GM12878 (cell line): Measurements from ENCODE around the gene CHCT1. TPM values are rescaled to one million over a fixed set of nuclear protein-coding genes. Genes with fewer than 3 reads are reported as not detected.
"Not testable (repeated sequence)": the region's sequence is repeated elsewhere in the genome, so short reads cannot be mapped to it uniquely, and the experiment has no call there.

Experiments
- ATAC-seq: fragments of 200-7000 bp; cut with Tn5 transposase; 3 replicates; pipeline ENCODE4 v1.9.1; 2020; ENCODE audit warnings: mild to moderate bottlenecking, moderate library complexity
- BruUV-seq: library from RNA; stranded (reverse); fragments of 400-500 nt; replicated peaks from 2 replicates; lab custom pipeline; 2021; lab: Mats Ljungman, UMichigan
- CTCF ChIA-PET: fragments of 300-600 bp; sonication (Branson Sonifier 250); formaldehyde crosslinking; extraction: SDS; loops from one replicate; lab custom pipeline; 2021; ENCODE audit warnings: inconsistent platforms; lab: Yijun Ruan, JAX
- POLR2A ChIA-PET: fragments of 350-600 bp; formaldehyde crosslinking; extraction: SDS; loops from one replicate; lab custom pipeline; 2021; ENCODE audit warnings: inconsistent platforms; lab: Charles Lee
- RAD21 ChIA-PET: fragments of 300-600 bp; sonication (Branson Sonifier 250); formaldehyde crosslinking; loops from one replicate; lab custom pipeline; 2023; ENCODE audit warnings: antibody characterized with exemption; ENCODE audit not compliant: unreplicated experiment; lab: Charles Lee
- SMC1A ChIA-PET: fragments of 300-600 bp; sonication (Branson Sonifier 250); formaldehyde crosslinking; loops from one replicate; lab custom pipeline; 2023; ENCODE audit not compliant: unreplicated experiment, uncharacterized antibody; lab: Charles Lee
- DNase-seq: peaks from one replicate; pipeline ENCODE4 v3.0.0-alpha.2; 2011; ENCODE audit warnings: low read depth, low spot score
- FAIRE-seq: peaks from 3 replicates; lab custom pipeline; 2011; peaks lifted over from hg19 to GRCh38; lab: Jason Lieb, UNC
- H2AFZ ChIP-seq: 2 replicates; pipeline ENCODE4 v1.6.0; 2011; ENCODE audit warnings: low read depth, low read length, control low read depth; ENCODE audit not compliant: control insufficient read depth
- H3K27ac ChIP-seq: 2 replicates; pipeline ENCODE4 v1.5.1; 2011; ENCODE audit warnings: control low read depth; ENCODE audit not compliant: control insufficient read depth, insufficient read depth
- H3K27me3 ChIP-seq, 2 experiments: replicated peaks in 1 of 2; 2 replicates each; pipeline versions ENCODE4 v1.6.0 to v1.6.1; 2011; ENCODE audit warnings: low read length in 1 of 2; ENCODE audit not compliant: control insufficient read depth in 2 of 2, insufficient read depth in 2 of 2
- H3K36me3 ChIP-seq, 2 experiments: 2 replicates each; pipeline ENCODE4 v1.5.1; 2011; ENCODE audit warnings: low read length in 1 of 2; ENCODE audit not compliant: control insufficient read depth in 2 of 2, insufficient read depth in 2 of 2
- H3K4me1 ChIP-seq: 2 replicates; pipeline ENCODE4 v1.6.1; 2011; ENCODE audit warnings: mild to moderate bottlenecking, low read length, moderate library complexity, mixed read lengths; ENCODE audit not compliant: control insufficient read depth, insufficient read depth
- H3K4me2 ChIP-seq: 2 replicates; pipeline ENCODE4 v1.6.0; 2011; ENCODE audit warnings: control low read depth; ENCODE audit not compliant: control insufficient read depth, insufficient read depth
- H3K4me3 ChIP-seq: fragments of 200-600 bp; sonication (generic); 2 replicates; pipeline ENCODE4 v1.5.1; 2016
- H3K79me2 ChIP-seq: 2 replicates; pipeline ENCODE4 v1.6.0; 2011; ENCODE audit warnings: low read length; ENCODE audit not compliant: control insufficient read depth, insufficient read depth
- H3K9ac ChIP-seq: 2 replicates; pipeline ENCODE4 v1.8.0; 2011; ENCODE audit warnings: low read length, control low read depth, mixed read lengths; ENCODE audit not compliant: control insufficient read depth, insufficient read depth
- H3K9me3 ChIP-seq: replicated peaks from 3 replicates; pipeline ENCODE4 v1.5.1; 2011; ENCODE audit warnings: mild to moderate bottlenecking, low read length; ENCODE audit not compliant: control insufficient read depth, insufficient read depth
- H4K20me1 ChIP-seq: 2 replicates; pipeline ENCODE4 v1.6.0; 2011; ENCODE audit not compliant: control insufficient read depth, insufficient read depth
- ETV6 ChIP-seq, 2 experiments: fragments of 450-650 bp in 1 of 2; IDR thresholded peaks in 1 of 2; conservative IDR thresholded peaks in 1 of 2; 2 replicates each; pipeline ENCODE4 v1.6.1; 2014; ENCODE audit warnings: antibody characterized with exemption in 1 of 2, borderline replicate concordance in 1 of 2, low read depth in 1 of 2, mild to moderate bottlenecking in 1 of 2, moderate library complexity in 1 of 2
- NFXL1 ChIP-seq: fragments of 450-650 bp; IDR thresholded peaks from 2 replicates; pipeline ENCODE4 v1.6.1; 2017; ENCODE audit warnings: antibody characterized with exemption, mild to moderate bottlenecking, borderline replicate concordance
- WGBS: methylation state at CpG from one replicate; pipeline ENCODE4 v1.1.6; 2016; ENCODE audit warnings: low lambda C conversion rate; ENCODE audit not compliant: insufficient replicate concordance, insufficient coverage; ENCODE audit errors: missing lambda C conversion rate; 5-methylcytosine and 5-hydroxymethylcytosine counted together
- in situ Hi-C: fragments of 300-500 bp; cut with MboI; formaldehyde crosslinking; loops from 9 replicates; pipeline ENCODE4 v1.14.3; 2018; ENCODE audit warnings: mixed read lengths
- intact Hi-C: fragments of 100-400 bp; cut with micrococcal nuclease; formaldehyde crosslinking; loops from one replicate; pipeline ENCODE4 v1.14.2; 2022; ENCODE audit not compliant: unreplicated experiment
- polyA plus RNA-seq, 11 experiments: library from polyadenylated mRNA; depleted of rRNA in 4 of 11; unstranded in 6 of 11; stranded (reverse) in 5 of 11; fragments of >200 nt; fragmentation: Nextera tagmentation in 4 of 11; fragmentation: Illumina TruSeq in 1 of 11; extraction: Ambion mirVana in 4 of 11; extraction: Trizol in 1 of 11; gene quantifications; 1 replicate in 1 of 11; 2 replicates in 10 of 11; pipeline versions ENCODE4 v1.2.1 to v1.2.3, GENCODE V29; 2011 to 2016; ENCODE audit warnings: inconsistent platforms in 2 of 11, missing spikeins in 2 of 11, low read depth in 1 of 11
- total RNA-seq, 4 experiments: library from RNA; depleted of rRNA in 3 of 4; stranded (reverse); fragments of >200 nt in 3 of 4; fragmentation: Illumina TruSeq in 1 of 4; extraction: Trizol in 1 of 4; gene quantifications; 2 replicates each; pipeline versions ENCODE4 v1.2.1 to v1.2.3, GENCODE V29; 2013 to 2021

CHCT1 gene
- total and polyA plus RNA-seq, 10 of the 15 experiments (the other 5 are each of a cell fraction or from before 2014, with no cell fraction given), result 0.23 to 0.35 TPM; not detected in 8

DNA sequence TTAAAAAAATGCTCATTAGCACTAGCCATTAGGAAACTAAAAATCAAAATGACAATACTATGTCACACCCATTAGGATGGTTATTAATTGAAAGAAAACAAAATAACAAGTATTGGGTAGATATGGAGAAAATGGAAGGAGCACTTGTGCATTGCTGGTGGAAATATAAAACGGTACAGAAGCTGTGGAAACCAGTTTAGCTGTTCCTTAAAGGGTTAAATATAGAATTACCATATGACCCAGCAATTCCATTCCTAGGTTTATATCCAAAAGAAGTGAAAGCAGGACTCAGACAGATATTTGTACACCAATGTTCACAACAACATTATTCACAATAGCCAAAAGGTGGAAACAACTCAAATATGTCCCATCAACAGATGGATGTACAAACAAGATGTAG, 44.1 kb upstream of the CHCT1 start:
- FAIRE-seq, ATAC-seq, RAD21 ChIA-PET: not testable (repeated sequence)

GRCh38 chr17:60379461-60379860, 42.8 kb upstream of the CHCT1 start:
- RAD21 ChIA-PET, in situ Hi-C loops, H3K4me2 ChIP-seq, H2AFZ ChIP-seq, CTCF ChIA-PET, H3K9me3 ChIP-seq, H3K27me3 ChIP-seq, H3K9ac ChIP-seq, ATAC-seq, H3K4me3 ChIP-seq, FAIRE-seq, H3K4me1 ChIP-seq, H3K36me3 ChIP-seq, POLR2A ChIA-PET, BruUV-seq, H3K27ac ChIP-seq, intact Hi-C loops, DNase-seq, H4K20me1 ChIP-seq: not testable (repeated sequence)
- 100% methylated on average over 2 of the region's 3 CpGs for WGBS
- TF ChIP-seq NFXL1, result peak; percentile 20; the same call in 1 of the 2 replicates
- SMC1A ChIA-PET, result interaction anchor here (1.1 kb wide), 2 partner anchors 9 to 11 kb away, joined by 3 read pairs; no protein-coding TSS in a partner anchor
- H3K79me2 ChIP-seq, result peaks cover 13% of the 10 kb centered on the region

More for the DNA sequence above, 44.1 kb upstream of the CHCT1 start:
- H3K27me3 ChIP-seq, H3K79me2 ChIP-seq, POLR2A ChIA-PET, in situ Hi-C loops, H3K4me1 ChIP-seq, H2AFZ ChIP-seq: not testable (repeated sequence)
- SMC1A ChIA-PET, result interaction anchor here (1.1 kb wide), 1 partner anchor 10 kb away, joined by 3 read pairs; no protein-coding TSS in a partner anchor
- 96% methylated on average over 1 of the region's 1 CpG for WGBS
- CTCF ChIA-PET, result interaction anchor here (0.7 kb wide), 1 partner anchor 147 kb away, joined by 3 read pairs; no protein-coding TSS in a partner anchor
- TF ChIP-seq ETV6 (conservative IDR thresholded peaks at IDR 0.05 in 1 of 2, IDR thresholded peaks at IDR 0.05 in 1 of 2; ENCODE audit: borderline replicate concordance in 1 of 2, low read depth in 1 of 2), result 0 out of 4 replicates have a peak, but pooled peaks of 1 of the 2 experiments have one; percentile 34
- TF ChIP-seq, all 136 proteins: peak for 1; not testable (repeated sequence) for 135
- H4K20me1 ChIP-seq, H3K4me2 ChIP-seq, H3K9me3 ChIP-seq, DNase-seq, intact Hi-C loops, H3K27ac ChIP-seq, H3K4me3 ChIP-seq, H3K36me3 ChIP-seq, H3K9ac ChIP-seq, BruUV-seq: not testable (repeated sequence)
